ENCODE results near the gene MRPS31.

GRCh38 chr13:40770934-40771618, at the start of gene MRPS31:
- TF ChIP-seq TAF1 (IDR thresholded peaks at IDR 0.05; ENCODE audit: borderline replicate concordance, insufficient read depth, low read length) (peak; percentile 74; the same call in 1 of the 2 replicates), REST (IDR thresholded peaks at IDR 0.05; ENCODE audit: insufficient read depth in 1 of 2, low read depth in 2 of 2, low read length in 2 of 2) (no peak)

Data from PFSK-1 (cell line).